ENCODE data around the gene TIGD6.

TIGD6 gene

DNA sequence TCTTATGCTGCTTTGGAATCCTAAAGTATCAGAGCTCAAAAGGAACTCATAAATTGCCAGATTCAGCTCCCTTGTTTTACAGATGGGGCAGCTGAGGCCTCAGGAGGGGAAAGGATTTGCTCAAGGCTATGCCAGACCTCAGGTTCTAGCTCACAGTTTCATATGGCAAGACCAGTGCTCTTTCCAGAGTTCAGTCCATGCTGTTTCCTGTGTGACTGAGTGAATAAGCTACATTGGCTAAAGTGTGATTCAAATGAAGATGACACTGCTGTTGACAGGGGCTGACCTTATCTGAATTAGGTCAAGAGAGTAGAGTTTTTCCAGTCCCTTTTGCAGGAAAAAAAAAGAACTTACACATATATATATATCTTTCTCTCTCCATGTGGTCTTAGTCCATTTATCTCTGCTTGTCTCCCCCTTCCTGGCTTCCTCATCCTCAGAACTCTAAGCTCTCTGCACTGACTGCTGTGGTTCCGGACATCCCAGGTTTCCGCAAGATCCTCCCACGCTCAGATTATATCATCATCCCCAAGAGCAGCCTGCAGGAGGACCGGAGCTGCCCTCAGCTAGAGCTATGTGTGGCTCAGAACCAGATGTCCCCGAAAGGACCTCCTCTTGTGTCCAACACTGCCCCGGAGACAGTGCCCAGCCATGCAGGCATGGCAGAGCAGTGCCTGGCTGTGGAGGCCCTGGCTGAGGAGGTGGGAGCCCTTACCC, 9.4 kb upstream of the TIGD6 start:
- TF ChIP-seq, protein P1, sequence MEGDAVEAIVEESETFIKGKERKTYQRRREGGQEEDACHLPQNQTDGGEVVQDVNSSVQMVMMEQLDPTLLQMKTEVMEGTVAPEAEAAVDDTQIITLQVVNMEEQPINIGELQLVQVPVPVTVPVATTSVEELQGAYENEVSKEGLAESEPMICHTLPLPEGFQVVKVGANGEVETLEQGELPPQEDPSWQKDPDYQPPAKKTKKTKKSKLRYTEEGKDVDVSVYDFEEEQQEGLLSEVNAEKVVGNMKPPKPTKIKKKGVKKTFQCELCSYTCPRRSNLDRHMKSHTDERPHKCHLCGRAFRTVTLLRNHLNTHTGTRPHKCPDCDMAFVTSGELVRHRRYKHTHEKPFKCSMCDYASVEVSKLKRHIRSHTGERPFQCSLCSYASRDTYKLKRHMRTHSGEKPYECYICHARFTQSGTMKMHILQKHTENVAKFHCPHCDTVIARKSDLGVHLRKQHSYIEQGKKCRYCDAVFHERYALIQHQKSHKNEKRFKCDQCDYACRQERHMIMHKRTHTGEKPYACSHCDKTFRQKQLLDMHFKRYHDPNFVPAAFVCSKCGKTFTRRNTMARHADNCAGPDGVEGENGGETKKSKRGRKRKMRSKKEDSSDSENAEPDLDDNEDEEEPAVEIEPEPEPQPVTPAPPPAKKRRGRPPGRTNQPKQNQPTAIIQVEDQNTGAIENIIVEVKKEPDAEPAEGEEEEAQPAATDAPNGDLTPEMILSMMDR (IDR thresholded peaks at IDR 0.05; ENCODE audit: low read depth, low read length, missing control alignments), result no peak
- in situ Hi-C loops (cut with HindIII; ENCODE audit: low sequenced_read_pairs), result loop anchor here (10.0 kb wide), 1 partner anchor 65 kb away; the partner anchor contains the start of gene PDE6A
- DNase-seq (ENCODE audit: low read depth), result no peak
- no peak overlapping the region for H3K4me3 ChIP-seq (ENCODE audit: low read depth, low read length)

DNA sequence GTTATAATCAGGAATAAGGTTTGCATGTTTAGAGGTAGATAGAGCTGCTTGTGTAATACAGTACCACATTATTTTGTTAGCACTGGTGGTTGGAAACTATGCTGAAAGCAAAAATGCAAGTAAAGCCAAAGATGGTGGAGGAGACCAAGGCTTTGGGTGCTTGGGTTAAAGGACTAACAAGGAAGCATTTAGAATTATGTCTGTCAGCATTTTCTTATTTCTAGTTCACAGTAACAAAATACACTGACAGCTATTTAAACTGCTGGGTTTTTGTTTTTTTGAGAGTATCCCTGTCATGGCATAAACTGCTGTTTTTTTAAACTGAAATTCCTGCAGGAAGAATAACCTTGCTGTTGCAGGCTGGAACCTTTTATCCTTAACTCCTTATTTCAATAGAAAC, 6.6 kb upstream of the TIGD6 start:
- in situ Hi-C loops (cut with HindIII; ENCODE audit: low sequenced_read_pairs), result loop anchor here (10.0 kb wide), 1 partner anchor 62 kb away; the partner anchor contains the start of gene PDE6A
- no peak for DNase-seq (ENCODE audit: low read depth)
- H3K4me3 ChIP-seq (ENCODE audit: low read depth, low read length), result no peak overlapping the region
- TF ChIP-seq, protein P1 (IDR thresholded peaks at IDR 0.05; ENCODE audit: low read depth, low read length, missing control alignments), result no peak

DNA sequence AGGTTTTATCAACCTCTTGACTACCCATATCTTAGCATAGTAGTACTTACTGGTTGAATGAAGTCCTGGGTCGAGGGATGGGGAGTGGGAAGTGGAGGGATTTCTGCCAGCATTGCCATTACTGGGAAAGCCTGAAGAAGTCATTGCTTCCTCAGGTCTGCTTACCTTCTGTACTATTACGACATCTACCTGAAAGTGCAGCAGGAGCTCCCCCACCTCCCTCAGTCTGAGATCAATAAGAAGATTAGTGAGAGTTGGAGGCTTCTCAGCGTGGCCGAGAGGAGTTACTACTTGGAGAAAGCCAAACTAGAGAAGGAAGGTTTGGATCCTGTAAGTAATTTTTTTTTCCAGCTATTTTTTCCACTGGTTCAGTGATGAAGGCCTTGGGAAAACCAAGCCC, 5.9 kb upstream of the TIGD6 start:
- no peak for DNase-seq (ENCODE audit: low read depth)
- in situ Hi-C loops (cut with HindIII; ENCODE audit: low sequenced_read_pairs), result loop anchor here (10.0 kb wide), 1 partner anchor 62 kb away; the partner anchor contains the start of gene PDE6A
- no peak overlapping the region for H3K4me3 ChIP-seq (ENCODE audit: low read depth, low read length)
- TF ChIP-seq, protein P1 (IDR thresholded peaks at IDR 0.05; ENCODE audit: low read depth, low read length, missing control alignments), result no peak

GRCh38 chr5:150001660-150002486, 1.4 kb upstream of the TIGD6 start:
- peak; percentile 41 for DNase-seq (ENCODE audit: low read depth)
- in situ Hi-C loops (cut with HindIII; ENCODE audit: low sequenced_read_pairs), result loop anchor here (10.0 kb wide), 1 partner anchor 57 kb away; the partner anchor contains the start of gene PDE6A
- H3K4me3 ChIP-seq (ENCODE audit: low read depth, low read length), result peak overlapping the region; percentile 88
- TF ChIP-seq, protein P1 (IDR thresholded peaks at IDR 0.05; ENCODE audit: low read depth, low read length, missing control alignments), result peak; percentile 79

DNA sequence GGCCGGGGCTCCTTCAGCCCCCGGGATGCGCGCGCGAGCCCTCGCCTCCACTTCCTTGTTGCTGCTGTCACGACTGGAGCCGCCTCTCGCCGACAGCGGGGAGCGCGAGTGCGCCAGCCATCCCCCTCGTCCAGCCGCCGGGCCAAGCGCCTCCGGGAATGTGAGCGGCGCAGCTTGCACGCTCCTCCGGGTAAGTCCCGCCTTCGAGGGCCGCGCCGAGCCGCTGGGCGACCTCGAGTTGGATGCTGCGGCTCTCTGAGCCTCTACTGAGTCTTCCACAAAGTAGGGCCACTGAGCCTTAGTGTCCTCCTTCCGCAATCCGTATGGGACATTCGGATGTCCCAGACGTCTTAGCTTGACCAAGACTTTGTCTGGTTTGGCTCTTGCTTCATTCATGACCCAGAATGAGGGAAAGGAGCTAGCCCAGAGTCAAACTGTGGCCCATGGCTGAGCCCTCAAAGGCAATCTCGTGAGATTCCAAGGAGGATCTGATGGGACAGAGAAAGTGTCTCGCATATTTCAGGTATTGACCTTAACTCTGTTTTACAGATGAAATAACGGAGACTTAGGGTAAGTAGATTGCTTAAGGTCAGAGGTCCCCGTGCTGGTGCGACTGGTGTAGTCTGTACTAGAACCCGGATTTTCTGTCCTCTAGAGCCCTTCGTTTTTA, 671 bp upstream of the TIGD6 start:
- peak overlapping the region; percentile 88 for H3K4me3 ChIP-seq (ENCODE audit: low read depth, low read length)
- in situ Hi-C loops (cut with HindIII; ENCODE audit: low sequenced_read_pairs), result loop anchor here (10.0 kb wide), 1 partner anchor 56 kb away; the partner anchor contains the start of gene PDE6A
- DNase-seq (ENCODE audit: low read depth), result no peak
- TF ChIP-seq, protein P1 (IDR thresholded peaks at IDR 0.05; ENCODE audit: low read depth, low read length, missing control alignments), result no peak

DNA sequence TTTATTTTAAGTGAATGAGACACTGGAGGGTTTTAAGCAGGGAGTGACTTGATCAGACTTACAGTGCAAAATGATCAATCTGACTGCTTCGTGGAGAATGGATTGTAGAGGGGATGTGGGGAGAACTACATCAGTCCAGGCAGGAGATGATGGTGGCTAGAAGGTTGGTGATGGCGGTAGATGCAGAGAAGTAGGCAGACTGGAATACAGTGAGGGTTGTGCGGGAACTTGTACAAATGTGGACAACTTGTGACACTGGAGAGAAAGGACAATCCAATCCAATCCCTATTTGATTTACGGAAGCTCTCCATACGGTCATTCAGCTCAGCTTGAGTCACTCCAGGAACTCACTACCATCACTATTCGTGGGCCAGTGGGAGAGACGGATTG, 593 bp downstream of the TIGD6 start:
- in situ Hi-C loops (cut with HindIII; ENCODE audit: low sequenced_read_pairs), result loop anchor here (10.0 to 25.0 kb wide), 2 partner anchors 55 to 363 kb away; partner anchors contain the start of gene PDE6A
- TF ChIP-seq, protein P1 (IDR thresholded peaks at IDR 0.05; ENCODE audit: low read depth, low read length, missing control alignments), result no peak
- peak overlapping the region; percentile 88 for H3K4me3 ChIP-seq (ENCODE audit: low read depth, low read length)
- DNase-seq (ENCODE audit: low read depth), result no peak
